HepG2 (cell line): ENCODE measurements around the gene BRMS1. TPM values are rescaled to one million over a fixed set of nuclear protein-coding genes. Genes with fewer than 3 reads are reported as not detected.
A peak's percentile ranks its signal among the peaks of the same experiment; 100 is the strongest.

ENCODE experiments used
- ATAC-seq: fragments of 200-7000 bp; cut with Tn5 transposase; 3 replicates; pipeline ENCODE4 v1.9.1; 2020; ENCODE audit warnings: mild to moderate bottlenecking, moderate library complexity
- BruUV-seq: library from RNA; stranded (reverse); fragments of 400-500 nt; replicated peaks from 2 replicates; lab custom pipeline; 2021; lab: Mats Ljungman, UMichigan
- CTCF ChIA-PET: fragments of 300-600 bp; formaldehyde crosslinking; extraction: SDS; loops from one replicate; lab custom pipeline; 2021; ENCODE audit warnings: low total read pairs, inconsistent platforms, low intra/inter-chr PET ratio; lab: Yijun Ruan, JAX
- POLR2A ChIA-PET: fragments of 350-600 bp; sonication (Branson Sonifier 250); formaldehyde crosslinking; loops from one replicate; lab custom pipeline; 2020; ENCODE audit warnings: antibody characterized with exemption, inconsistent platforms; lab: Yijun Ruan, JAX
- DNase-seq: peaks from one replicate; pipeline ENCODE4 v3.0.0-alpha.2; 2015; ENCODE audit warnings: low spot score
- FAIRE-seq: peaks from 3 replicates; lab custom pipeline; 2011; peaks lifted over from hg19 to GRCh38; lab: Jason Lieb, UNC
- H2AFZ ChIP-seq: one replicate; pipeline ENCODE4 v1.6.1; 2011; ENCODE audit warnings: low read length, inconsistent platforms
- H3K27ac ChIP-seq: fragments of 300-600 bp; 3 replicates; pipeline ENCODE4 v1.8.0; 2011; ENCODE audit warnings: mixed run types, mild to moderate bottlenecking, mixed read lengths, low read length, inconsistent platforms; ENCODE audit not compliant: insufficient read depth; ENCODE audit errors: extremely low read length
- H3K27me3 ChIP-seq, 2 experiments: fragments of 200-600 bp in 1 of 2; 2 replicates in 1 of 2; 3 replicates in 1 of 2; pipeline versions ENCODE4 v1.6.0 to v1.8.0; 2011; ENCODE audit warnings: low read length in 2 of 2, mild to moderate bottlenecking in 2 of 2, moderate library complexity in 2 of 2, inconsistent platforms in 1 of 2; ENCODE audit not compliant: insufficient read depth in 2 of 2, control insufficient read depth in 1 of 2
- H3K36me3 ChIP-seq, 2 experiments: fragments of 200-600 bp in 1 of 2; replicated peaks in 1 of 2; 2 replicates in 1 of 2; 3 replicates in 1 of 2; pipeline versions ENCODE4 v1.5.1 to v1.8.0; 2011; ENCODE audit warnings: low read length in 2 of 2, inconsistent platforms in 1 of 2; ENCODE audit not compliant: insufficient read depth in 2 of 2, control insufficient read depth in 1 of 2
- H3K4me1 ChIP-seq: 2 replicates; pipeline ENCODE4 v1.5.1; 2012; ENCODE audit warnings: low read length, inconsistent platforms; ENCODE audit not compliant: insufficient read depth
- H3K4me2 ChIP-seq: 2 replicates; pipeline ENCODE4 v1.6.0; 2011; ENCODE audit warnings: low read depth, low read length, inconsistent platforms
- H3K4me3 ChIP-seq, 3 experiments: fragments of 200-600 bp in 1 of 3; sonication (generic), shearing (Covaris generic) in 1 of 3; replicated peaks in 1 of 3; 2 replicates each; pipeline ENCODE4 v1.5.1; 2011 to 2016; ENCODE audit warnings: low read length in 3 of 3, inconsistent platforms in 2 of 3, low read depth in 2 of 3, mild to moderate bottlenecking in 2 of 3, control low read depth in 1 of 3, mixed read lengths in 1 of 3; ENCODE audit not compliant: insufficient read depth in 1 of 3
- H3K79me2 ChIP-seq: one replicate; pipeline ENCODE4 v1.6.1; 2011; ENCODE audit warnings: low read length, inconsistent platforms; ENCODE audit not compliant: insufficient read depth
- H3K9ac ChIP-seq: 2 replicates; pipeline ENCODE4 v1.6.0; 2011; ENCODE audit warnings: mild to moderate bottlenecking, low read depth, low read length, inconsistent platforms; ENCODE audit not compliant: insufficient read depth
- H3K9me3 ChIP-seq: 2 replicates; pipeline ENCODE4 v1.5.1; 2012; ENCODE audit warnings: mild to moderate bottlenecking, low read length
- H4K20me1 ChIP-seq: 2 replicates; pipeline ENCODE4 v1.6.0; 2011; ENCODE audit warnings: inconsistent platforms, mild to moderate bottlenecking, low read length, moderate library complexity; ENCODE audit not compliant: insufficient read depth
- AGO1 ChIP-seq: fragments of 200-400 bp; formaldehyde crosslinking; IDR thresholded peaks from 2 replicates; pipeline ENCODE4 v1.6.1; 2017; ENCODE audit warnings: mild to moderate bottlenecking, low read depth, low read length, moderate library complexity; ENCODE audit not compliant: poor library complexity, severe bottlenecking
- AGO2 ChIP-seq: fragments of 200-400 bp; formaldehyde crosslinking; optimal IDR thresholded peaks from 2 replicates; pipeline ENCODE3; 2017; ENCODE audit warnings: mild to moderate bottlenecking, low read depth, low read length, moderate library complexity
- RBFOX2 ChIP-seq: fragments of 200-400 bp; formaldehyde crosslinking; IDR thresholded peaks from 2 replicates; pipeline ENCODE4 v1.6.1; 2017; ENCODE audit warnings: low read depth, mild to moderate bottlenecking, low read length
- RCOR2 ChIP-seq: IDR thresholded peaks from 2 replicates; pipeline ENCODE4 v1.6.1; 2016; ENCODE audit warnings: missing biosample characterization, missing genetic modification reagents
- XRCC5 ChIP-seq: fragments of 200-400 bp; formaldehyde crosslinking; optimal IDR thresholded peaks from 2 replicates; pipeline ENCODE3; 2017; ENCODE audit warnings: mild to moderate bottlenecking, low read length
- ZFP36L2 ChIP-seq: sonication (generic); formaldehyde crosslinking; IDR thresholded peaks from 2 replicates; pipeline ENCODE4 v1.4.0; 2020; ENCODE audit warnings: missing genetic modification reagents
- WGBS: methylation state at CpG from one replicate; pipeline ENCODE4 v1.1.6; 2017; ENCODE audit warnings: low lambda C conversion rate; 5-methylcytosine and 5-hydroxymethylcytosine counted together
- in situ Hi-C: cut with HindIII; loops from 2 replicates; pipeline ENCODE4 v1.10.0; 2017; ENCODE audit warnings: low pct_unique_long_range_greater_than_20kb; ENCODE audit not compliant: extremely low pct_ligation_motif_present
- intact Hi-C: fragments of 100-400 bp; cut with micrococcal nuclease; formaldehyde crosslinking; loops from one replicate; pipeline ENCODE4 v1.10.0; 2022; ENCODE audit not compliant: unreplicated experiment
- polyA plus RNA-seq, 8 experiments: library from polyadenylated mRNA; depleted of rRNA in 3 of 8; stranded (reverse) in 7 of 8; unstranded in 1 of 8; fragments of >200 nt; fragmentation: Illumina TruSeq in 4 of 8; extraction: Trizol in 4 of 8; gene quantifications; 2 replicates each; pipeline versions ENCODE4 v1.2.1 to v1.2.3, GENCODE V29; 2011 to 2016; ENCODE audit warnings: low read depth in 4 of 8, missing spikeins in 1 of 8, mixed read lengths in 1 of 8; ENCODE audit not compliant: insufficient read depth in 1 of 8
- total RNA-seq, 5 experiments: library from RNA; depleted of rRNA; stranded (reverse); fragments of >200 nt; fragmentation: Illumina TruSeq; extraction: Trizol; gene quantifications; 2 replicates each; pipeline ENCODE4 v1.2.3, GENCODE V29; 2016; ENCODE audit warnings: low read depth in 1 of 5
- TF ChIP-seq, protein P1 (sequence below): sonication (generic); formaldehyde crosslinking; IDR thresholded peaks from 2 replicates; pipeline ENCODE4 v1.5.0; 2020; ENCODE audit warnings: mild to moderate bottlenecking, missing genetic modification reagents, borderline replicate concordance

The BRMS1 gene
- total and polyA plus RNA-seq, 2 of the 13 experiments (the other 11 are each of a cell fraction or from before 2014, with no cell fraction given), result 15.8 to 55.7 TPM

DNA sequence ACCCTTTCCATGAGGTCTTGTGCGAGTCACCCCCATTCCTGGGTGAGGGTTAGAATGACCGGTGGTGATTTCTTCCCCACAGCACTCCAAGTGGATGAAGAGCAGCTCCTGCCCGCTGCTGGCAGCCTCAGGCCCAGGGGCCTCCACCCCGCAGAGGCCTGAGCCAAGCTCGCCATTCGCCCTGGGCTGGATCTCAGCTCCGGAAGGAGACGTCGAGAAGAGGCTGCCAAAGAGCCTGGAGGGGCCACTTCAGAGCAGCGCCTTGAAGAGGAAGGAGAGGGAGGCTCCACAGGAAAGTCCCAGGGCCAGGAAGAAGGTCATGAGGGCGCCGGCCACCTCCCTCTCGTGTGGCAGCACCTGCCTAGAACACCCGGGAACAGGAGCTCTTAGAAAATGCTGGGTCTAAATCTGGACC lies 18.3 kb upstream of the BRMS1 start:
- H4K20me1 ChIP-seq, result no peaks in the 10 kb centered on the region; the same call in 1 of the 2 replicates
- H3K9me3 ChIP-seq, result no peaks in the 10 kb centered on the region
- intact Hi-C loops (no loop called here), in situ Hi-C loops (no loop called here)
- peaks cover 34% of the 10 kb centered on the region for H3K4me1 ChIP-seq
- DNase-seq (no peak), ATAC-seq (no peak), FAIRE-seq (no peak)
- no peaks in the 10 kb centered on the region for H3K27me3 ChIP-seq
- POLR2A ChIA-PET, result interaction anchor here (1.7 to 2.5 kb wide), 3 partner anchors 8 to 16 kb away, joined by 4 to 7 read pairs (median 5); partner anchors contain the start of gene B4GAT1
- no peak overlapping the region for H3K4me3 ChIP-seq
- WGBS, result 98% methylated on average over 13 of the region's 14 CpGs
- H3K27ac ChIP-seq, result no peak overlapping the region
- no TSS peak for BruUV-seq
- H3K9ac ChIP-seq, result no peak overlapping the region
- H3K4me2 ChIP-seq, result no peak overlapping the region
- CTCF ChIA-PET, result no interaction called here
- H3K36me3 ChIP-seq, result peaks cover 6 to 21% of the 10 kb centered on the region in 2 experiments; a peak in 4 of 5 replicates
- H3K79me2 ChIP-seq, result no peaks in the 10 kb centered on the region
- TF ChIP-seq XRCC5, result no peak
- 0 out of 2 replicates have a peak, but pooled peaks have one; percentile 39 for TF ChIP-seq RBFOX2
- peak; percentile 48 for TF ChIP-seq AGO1
- peak; percentile 72 for TF ChIP-seq AGO2
- no peak for TF ChIP-seq RCOR2 (CRISPR knock-in tag)
- TF ChIP-seq, protein P1, sequence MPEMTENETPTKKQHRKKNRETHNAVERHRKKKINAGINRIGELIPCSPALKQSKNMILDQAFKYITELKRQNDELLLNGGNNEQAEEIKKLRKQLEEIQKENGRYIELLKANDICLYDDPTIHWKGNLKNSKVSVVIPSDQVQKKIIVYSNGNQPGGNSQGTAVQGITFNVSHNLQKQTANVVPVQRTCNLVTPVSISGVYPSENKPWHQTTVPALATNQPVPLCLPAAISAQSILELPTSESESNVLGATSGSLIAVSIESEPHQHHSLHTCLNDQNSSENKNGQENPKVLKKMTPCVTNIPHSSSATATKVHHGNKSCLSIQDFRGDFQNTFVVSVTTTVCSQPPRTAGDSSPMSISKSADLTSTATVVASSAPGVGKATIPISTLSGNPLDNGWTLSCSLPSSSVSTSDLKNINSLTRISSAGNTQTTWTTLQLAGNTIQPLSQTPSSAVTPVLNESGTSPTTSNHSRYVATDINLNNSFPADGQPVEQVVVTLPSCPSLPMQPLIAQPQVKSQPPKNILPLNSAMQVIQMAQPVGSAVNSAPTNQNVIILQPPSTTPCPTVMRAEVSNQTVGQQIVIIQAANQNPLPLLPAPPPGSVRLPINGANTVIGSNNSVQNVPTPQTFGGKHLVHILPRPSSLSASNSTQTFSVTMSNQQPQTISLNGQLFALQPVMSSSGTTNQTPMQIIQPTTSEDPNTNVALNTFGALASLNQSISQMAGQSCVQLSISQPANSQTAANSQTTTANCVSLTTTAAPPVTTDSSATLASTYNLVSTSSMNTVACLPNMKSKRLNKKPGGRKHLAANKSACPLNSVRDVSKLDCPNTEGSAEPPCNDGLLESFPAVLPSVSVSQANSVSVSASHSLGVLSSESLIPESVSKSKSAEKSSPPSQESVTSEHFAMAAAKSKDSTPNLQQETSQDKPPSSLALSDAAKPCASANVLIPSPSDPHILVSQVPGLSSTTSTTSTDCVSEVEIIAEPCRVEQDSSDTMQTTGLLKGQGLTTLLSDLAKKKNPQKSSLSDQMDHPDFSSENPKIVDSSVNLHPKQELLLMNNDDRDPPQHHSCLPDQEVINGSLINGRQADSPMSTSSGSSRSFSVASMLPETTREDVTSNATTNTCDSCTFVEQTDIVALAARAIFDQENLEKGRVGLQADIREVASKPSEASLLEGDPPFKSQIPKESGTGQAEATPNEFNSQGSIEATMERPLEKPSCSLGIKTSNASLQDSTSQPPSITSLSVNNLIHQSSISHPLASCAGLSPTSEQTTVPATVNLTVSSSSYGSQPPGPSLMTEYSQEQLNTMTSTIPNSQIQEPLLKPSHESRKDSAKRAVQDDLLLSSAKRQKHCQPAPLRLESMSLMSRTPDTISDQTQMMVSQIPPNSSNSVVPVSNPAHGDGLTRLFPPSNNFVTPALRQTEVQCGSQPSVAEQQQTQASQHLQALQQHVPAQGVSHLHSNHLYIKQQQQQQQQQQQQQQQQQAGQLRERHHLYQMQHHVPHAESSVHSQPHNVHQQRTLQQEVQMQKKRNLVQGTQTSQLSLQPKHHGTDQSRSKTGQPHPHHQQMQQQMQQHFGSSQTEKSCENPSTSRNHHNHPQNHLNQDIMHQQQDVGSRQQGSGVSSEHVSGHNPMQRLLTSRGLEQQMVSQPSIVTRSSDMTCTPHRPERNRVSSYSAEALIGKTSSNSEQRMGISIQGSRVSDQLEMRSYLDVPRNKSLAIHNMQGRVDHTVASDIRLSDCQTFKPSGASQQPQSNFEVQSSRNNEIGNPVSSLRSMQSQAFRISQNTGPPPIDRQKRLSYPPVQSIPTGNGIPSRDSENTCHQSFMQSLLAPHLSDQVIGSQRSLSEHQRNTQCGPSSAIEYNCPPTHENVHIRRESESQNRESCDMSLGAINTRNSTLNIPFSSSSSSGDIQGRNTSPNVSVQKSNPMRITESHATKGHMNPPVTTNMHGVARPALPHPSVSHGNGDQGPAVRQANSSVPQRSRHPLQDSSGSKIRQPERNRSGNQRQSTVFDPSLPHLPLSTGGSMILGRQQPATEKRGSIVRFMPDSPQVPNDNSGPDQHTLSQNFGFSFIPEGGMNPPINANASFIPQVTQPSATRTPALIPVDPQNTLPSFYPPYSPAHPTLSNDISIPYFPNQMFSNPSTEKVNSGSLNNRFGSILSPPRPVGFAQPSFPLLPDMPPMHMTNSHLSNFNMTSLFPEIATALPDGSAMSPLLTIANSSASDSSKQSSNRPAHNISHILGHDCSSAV, result no peak
- no peak for TF ChIP-seq ZFP36L2 (CRISPR knock-in tag)
- no peak overlapping the region for H2AFZ ChIP-seq
